Activated naive CD4-positive, alpha-beta T cell treated with anti-CD3 and anti-CD28 coated beads for 36 hours (primary cell): ENCODE results near the gene PCCA. TPM values are rescaled to one million over a fixed set of nuclear protein-coding genes. Genes with fewer than 3 reads are reported as not detected.
"Not testable (repeated sequence)": the region's sequence is repeated elsewhere in the genome, so short reads cannot be mapped to it uniquely, and the experiment has no call there.

Experiments used
- CTCF ChIA-PET: fragments of 350-600 bp; sonication (Branson Sonifier 250); formaldehyde crosslinking; loops from one replicate; lab custom pipeline; 2021; ENCODE audit warnings: antibody characterized with exemption; lab: Charles Lee
- DNase-seq: peaks from one replicate; pipeline ENCODE4 v3.0.0-alpha.2; 2020
- H3K27ac Mint-ChIP-seq: one replicate; pipeline ENCODE4 v1.8.0; 2021; ENCODE audit warnings: mild to moderate bottlenecking, mixed read lengths
- H3K27me3 Mint-ChIP-seq: one replicate; pipeline ENCODE4 v1.8.0; 2021; ENCODE audit warnings: low read depth, mixed read lengths
- H3K36me3 Mint-ChIP-seq: one replicate; pipeline ENCODE4 v1.8.0; 2021; ENCODE audit warnings: low read depth, mixed read lengths
- H3K4me1 Mint-ChIP-seq: one replicate; pipeline ENCODE4 v1.8.0; 2021; ENCODE audit warnings: low read depth, mixed read lengths
- H3K4me3 Mint-ChIP-seq: one replicate; pipeline ENCODE4 v1.8.0; 2021; ENCODE audit warnings: mild to moderate bottlenecking, moderate library complexity, mixed read lengths
- H3K9me3 Mint-ChIP-seq: one replicate; pipeline ENCODE4 v1.8.0; 2021; ENCODE audit warnings: mixed read lengths
- intact Hi-C: fragments of 100-400 bp; cut with micrococcal nuclease; formaldehyde crosslinking; loops from one replicate; pipeline ENCODE4 v1.15.1; 2023
- total RNA-seq, 2 experiments: library from RNA; stranded (reverse); gene quantifications; one replicate each; pipeline ENCODE4 v1.2.3, GENCODE V29; 2021

The PCCA gene
- total RNA-seq, 2 experiments from 2014 or later: 6.8 to 8.1 TPM

GRCh38 chr13:100075700-100076587 is 12.9 kb upstream of the PCCA start:
- intact Hi-C loops: no loop called here
- CTCF ChIA-PET: interaction anchor here (0.6 kb wide), 1 partner anchor 568 kb away, joined by 6 read pairs; no protein-coding TSS in a partner anchor

GRCh38 chr13:100079003-100079402 is 9.9 kb upstream of the PCCA start:
- intact Hi-C loops, H3K9me3 Mint-ChIP-seq, H3K4me3 Mint-ChIP-seq, CTCF ChIA-PET, H3K27ac Mint-ChIP-seq, H3K4me1 Mint-ChIP-seq, DNase-seq, H3K27me3 Mint-ChIP-seq, H3K36me3 Mint-ChIP-seq: not testable (repeated sequence)

More at GRCh38 chr13:100075700-100076587, 12.9 kb upstream of the PCCA start:
- no peaks in the 10 kb centered on the region for H3K9me3 Mint-ChIP-seq
- H3K36me3 Mint-ChIP-seq: no peaks in the 10 kb centered on the region
- H3K4me3 Mint-ChIP-seq: no peak overlapping the region
- no peak for DNase-seq
- H3K4me1 Mint-ChIP-seq: no peaks in the 10 kb centered on the region
- no peaks in the 10 kb centered on the region for H3K27me3 Mint-ChIP-seq
- H3K27ac Mint-ChIP-seq: no peak overlapping the region

- H3K4me3 Mint-ChIP-seq, CTCF ChIA-PET, intact Hi-C loops, H3K36me3 Mint-ChIP-seq, H3K9me3 Mint-ChIP-seq, H3K27me3 Mint-ChIP-seq, H3K27ac Mint-ChIP-seq, H3K4me1 Mint-ChIP-seq: not testable (repeated sequence)
- peak; percentile 18 for DNase-seq
These were observed 5.5 kb upstream of the PCCA start for GRCh38 chr13:100083401-100083800.

GRCh38 chr13:100088273-100088643 is 635 bp upstream of the PCCA start:
- H3K27ac Mint-ChIP-seq: no peak overlapping the region
- peaks cover 23% of the 10 kb centered on the region for H3K4me1 Mint-ChIP-seq
- no peaks in the 10 kb centered on the region for H3K27me3 Mint-ChIP-seq
- H3K4me3 Mint-ChIP-seq: peak overlapping the region; percentile 93
- no peaks in the 10 kb centered on the region for H3K9me3 Mint-ChIP-seq
- H3K36me3 Mint-ChIP-seq: peaks cover 1% of the 10 kb centered on the region
- DNase-seq: no peak
- intact Hi-C loops: loop anchor here (2.0 to 5.0 kb wide), 6 partner anchors 106 to 591 kb away; partner anchors contain the start of genes TMTC4 and ZIC2
- CTCF ChIA-PET: no interaction called here

- peak; percentile 8 for DNase-seq
These were observed 656 bp downstream of the PCCA start for GRCh38 chr13:100089465-100090032.

GRCh38 chr13:100090861-100091260 is 2.0 kb downstream of the PCCA start:
- no peaks in the 10 kb centered on the region for H3K27me3 Mint-ChIP-seq
- intact Hi-C loops: no loop called here
- H3K4me1 Mint-ChIP-seq: peaks cover 19% of the 10 kb centered on the region
- CTCF ChIA-PET: interaction anchor here (1.2 kb wide), 1 partner anchor 435 kb away, joined by 3 read pairs; no protein-coding TSS in a partner anchor
- DNase-seq: no peak
- no peaks in the 10 kb centered on the region for H3K36me3 Mint-ChIP-seq
- no peak overlapping the region for H3K4me3 Mint-ChIP-seq
- no peaks in the 10 kb centered on the region for H3K9me3 Mint-ChIP-seq
- H3K27ac Mint-ChIP-seq: no peak overlapping the region

More at GRCh38 chr13:100089465-100090032, 656 bp downstream of the PCCA start:
- Mint-ChIP-seq H3K9me3 (no peaks in the 10 kb centered on the region), H3K4me1 (peaks cover 19% of the 10 kb centered on the region), H3K27ac (peak overlapping the region; percentile 37), H3K36me3 (peaks cover 1% of the 10 kb centered on the region), H3K27me3 (no peaks in the 10 kb centered on the region), H3K4me3 (peak overlapping the region; percentile 93)
- intact Hi-C loops: loop anchor here (1.0 to 5.0 kb wide), 8 partner anchors 43 to 592 kb away; partner anchors contain the start of genes TMTC4 and ZIC2
- CTCF ChIA-PET: interaction anchor here (1.2 kb wide), 1 partner anchor 433 kb away, joined by 3 read pairs; no protein-coding TSS in a partner anchor

GRCh38 chr13:100091391-100091790 is 2.5 kb downstream of the PCCA start:
- intact Hi-C loops: no loop called here
- Mint-ChIP-seq H3K9me3 (no peaks in the 10 kb centered on the region), H3K27ac (no peak overlapping the region), H3K4me3 (no peak overlapping the region), H3K36me3 (no peaks in the 10 kb centered on the region), H3K4me1 (peaks cover 19% of the 10 kb centered on the region), H3K27me3 (no peaks in the 10 kb centered on the region)
- CTCF ChIA-PET: interaction anchor here (0.7 kb wide), 1 partner anchor 440 kb away, joined by 5 read pairs; no protein-coding TSS in a partner anchor
- DNase-seq: no peak

- intact Hi-C loops, CTCF ChIA-PET: not testable (repeated sequence)
These were observed 3.4 kb downstream of the PCCA start for GRCh38 chr13:100092273-100092672.

GRCh38 chr13:100095498-100095897 is 6.6 kb downstream of the PCCA start:
- Mint-ChIP-seq H3K36me3 (peaks cover 1% of the 10 kb centered on the region), H3K9me3 (no peaks in the 10 kb centered on the region), H3K4me1 (peaks cover 9% of the 10 kb centered on the region), H3K4me3 (no peak overlapping the region), H3K27me3 (no peaks in the 10 kb centered on the region), H3K27ac (no peak overlapping the region)
- CTCF ChIA-PET: no interaction called here
- no peak for DNase-seq
- intact Hi-C loops: no loop called here

More at GRCh38 chr13:100092273-100092672, 3.4 kb downstream of the PCCA start:
- not testable (repeated sequence) for H3K9me3 Mint-ChIP-seq, H3K4me3 Mint-ChIP-seq, DNase-seq, H3K27me3 Mint-ChIP-seq, H3K36me3 Mint-ChIP-seq, H3K27ac Mint-ChIP-seq
- H3K4me1 Mint-ChIP-seq: peaks cover 19% of the 10 kb centered on the region

GRCh38 chr13:100096526-100096925 is 7.6 kb downstream of the PCCA start:
- no peak overlapping the region for H3K27ac Mint-ChIP-seq

GRCh38 chr13:100097821-100098220 is 8.9 kb downstream of the PCCA start:
- H3K4me3 Mint-ChIP-seq: no peak overlapping the region
- intact Hi-C loops: no loop called here
- no peak for DNase-seq
- CTCF ChIA-PET: no interaction called here
- H3K36me3 Mint-ChIP-seq: peaks cover 1% of the 10 kb centered on the region
- H3K27me3 Mint-ChIP-seq: no peaks in the 10 kb centered on the region
- H3K4me1 Mint-ChIP-seq: peaks cover 2% of the 10 kb centered on the region
- H3K27ac Mint-ChIP-seq: no peak overlapping the region
- H3K9me3 Mint-ChIP-seq: no peaks in the 10 kb centered on the region

More at GRCh38 chr13:100096526-100096925, 7.6 kb downstream of the PCCA start:
- peaks cover 2% of the 10 kb centered on the region for H3K4me1 Mint-ChIP-seq
- no peaks in the 10 kb centered on the region for H3K27me3 Mint-ChIP-seq
- CTCF ChIA-PET: no interaction called here
- DNase-seq: no peak
- peaks cover 1% of the 10 kb centered on the region for H3K36me3 Mint-ChIP-seq
- H3K9me3 Mint-ChIP-seq: no peaks in the 10 kb centered on the region
- intact Hi-C loops: no loop called here
- no peak overlapping the region for H3K4me3 Mint-ChIP-seq

- no peak overlapping the region for H3K4me3 Mint-ChIP-seq
- peaks cover 1% of the 10 kb centered on the region for H3K36me3 Mint-ChIP-seq
- no peaks in the 10 kb centered on the region for H3K9me3 Mint-ChIP-seq
- DNase-seq: no peak
- H3K4me1 Mint-ChIP-seq: peaks cover 2% of the 10 kb centered on the region
- CTCF ChIA-PET: interaction anchor here (0.7 kb wide), 1 partner anchor 93 kb away, joined by 3 read pairs; no protein-coding TSS in a partner anchor
- H3K27me3 Mint-ChIP-seq: no peaks in the 10 kb centered on the region
- H3K27ac Mint-ChIP-seq: no peak overlapping the region
- intact Hi-C loops: no loop called here
These were observed 9.7 kb downstream of the PCCA start for GRCh38 chr13:100098445-100099116.
